Ecto neural progenitor cell (in vitro differentiated cells): ENCODE measurements around the gene SNRNP25.

Experiments
- DNase-seq: peaks from one replicate; pipeline ENCODE4 v3.0.0-alpha.2; 2018; ENCODE audit warnings: low spot score

The SNRNP25 gene

GRCh38 chr16:63998-64913, 10.6 kb downstream of the SNRNP25 start:
- DNase-seq, result no peak

GRCh38 chr16:64914-65255, 11.3 kb downstream of the SNRNP25 start:
- DNase-seq, result no peak

- peak; percentile 92 for DNase-seq
Observed at GRCh38 chr16:65745-66144, 12.1 kb downstream of the SNRNP25 start.

GRCh38 chr16:66309-67182, 12.9 kb downstream of the SNRNP25 start:
- no peak for DNase-seq

- DNase-seq, result no peak
Observed at GRCh38 chr16:67183-67791, 13.7 kb downstream of the SNRNP25 start.

- peak; percentile 69 for DNase-seq
Observed at GRCh38 chr16:67884-68789, 14.5 kb downstream of the SNRNP25 start.

GRCh38 chr16:69181-69580, 15.6 kb downstream of the SNRNP25 start:
- DNase-seq, result no peak

GRCh38 chr16:71210-71539, 17.5 kb downstream of the SNRNP25 start:
- DNase-seq, result no peak

- DNase-seq, result peak; percentile 80
Observed at GRCh38 chr16:71540-72401, 18.1 kb downstream of the SNRNP25 start.

- peak; percentile 83 for DNase-seq
Observed at GRCh38 chr16:72561-73548, 19.2 kb downstream of the SNRNP25 start, which contains the start of gene RHBDF1. RHBDF1 (minus strand) TSS chr16:72631; CDS start chr16:65015, 7,616 bp downstream.

GRCh38 chr16:74051-74746, 20.6 kb downstream of the SNRNP25 start:
- DNase-seq, result no peak

- no peak for DNase-seq
Observed at GRCh38 chr16:74747-75334, 21.2 kb downstream of the SNRNP25 start.

- peak; percentile 64 for DNase-seq
Observed at GRCh38 chr16:75580-76501, 22.2 kb downstream of the SNRNP25 start.

- no peak for DNase-seq
Observed at GRCh38 chr16:76535-77272, 23.1 kb downstream of the SNRNP25 start.

GRCh38 chr16:77273-77806, 23.7 kb downstream of the SNRNP25 start:
- DNase-seq, result peak; percentile 74

GRCh38 chr16:77807-78443, 24.3 kb downstream of the SNRNP25 start, which contains the start of gene MPG:
MPG (plus strand) TSS chr16:78225; CDS start chr16:78310, 85 bp downstream.
- DNase-seq, result peak; percentile 85
